ENCODE measurements around the gene CMBL. TPM values are rescaled to one million over a fixed set of nuclear protein-coding genes. Genes with fewer than 3 reads are reported as not detected.

Gene CMBL
- total RNA-seq, 2 donors from 2014 or later = 123 to 186 TPM

DNA sequence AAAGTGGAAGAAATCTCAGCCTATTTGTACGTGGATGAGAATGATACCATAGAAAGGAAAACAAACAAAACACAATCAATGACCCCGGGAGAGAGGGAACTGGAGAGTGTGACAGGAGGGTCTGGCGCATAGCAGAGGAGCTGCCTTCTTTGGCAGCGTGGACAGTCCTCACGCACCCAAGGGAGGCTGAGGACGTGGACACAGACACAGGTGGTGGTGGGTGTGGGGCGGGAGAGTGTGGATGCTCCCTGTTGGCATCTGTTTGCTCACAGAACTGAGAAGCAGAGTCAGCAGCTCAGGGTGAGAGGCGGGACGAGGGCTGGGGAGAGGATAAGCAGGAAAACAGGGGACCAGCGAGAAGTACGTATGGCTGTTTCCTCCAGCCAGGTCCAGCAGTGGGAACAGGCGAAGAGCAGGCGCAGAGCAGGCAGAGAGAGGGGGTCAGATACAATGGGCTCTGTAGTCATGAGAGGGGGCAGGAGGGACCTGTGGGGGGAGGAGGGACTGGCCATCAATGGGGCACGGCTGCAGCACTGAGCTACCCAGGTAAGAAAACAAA, 10.0 kb downstream of the CMBL start:
- Histone ChIP-seq H3K9ac (ENCODE audit: low read depth in 2 of 2, low read length in 2 of 2) (no peak overlapping the region), H3K27me3 (no peaks in the 10 kb centered on the region), H3K4me1 (no peaks in the 10 kb centered on the region), H3K36me3 (no peaks in the 10 kb centered on the region), H3K4me3 (no peak overlapping the region), H3K27ac (no peak overlapping the region), H3K9me3 (no peaks in the 10 kb centered on the region)
- DNase-seq = no peak
- TF ChIP-seq, protein P1, sequence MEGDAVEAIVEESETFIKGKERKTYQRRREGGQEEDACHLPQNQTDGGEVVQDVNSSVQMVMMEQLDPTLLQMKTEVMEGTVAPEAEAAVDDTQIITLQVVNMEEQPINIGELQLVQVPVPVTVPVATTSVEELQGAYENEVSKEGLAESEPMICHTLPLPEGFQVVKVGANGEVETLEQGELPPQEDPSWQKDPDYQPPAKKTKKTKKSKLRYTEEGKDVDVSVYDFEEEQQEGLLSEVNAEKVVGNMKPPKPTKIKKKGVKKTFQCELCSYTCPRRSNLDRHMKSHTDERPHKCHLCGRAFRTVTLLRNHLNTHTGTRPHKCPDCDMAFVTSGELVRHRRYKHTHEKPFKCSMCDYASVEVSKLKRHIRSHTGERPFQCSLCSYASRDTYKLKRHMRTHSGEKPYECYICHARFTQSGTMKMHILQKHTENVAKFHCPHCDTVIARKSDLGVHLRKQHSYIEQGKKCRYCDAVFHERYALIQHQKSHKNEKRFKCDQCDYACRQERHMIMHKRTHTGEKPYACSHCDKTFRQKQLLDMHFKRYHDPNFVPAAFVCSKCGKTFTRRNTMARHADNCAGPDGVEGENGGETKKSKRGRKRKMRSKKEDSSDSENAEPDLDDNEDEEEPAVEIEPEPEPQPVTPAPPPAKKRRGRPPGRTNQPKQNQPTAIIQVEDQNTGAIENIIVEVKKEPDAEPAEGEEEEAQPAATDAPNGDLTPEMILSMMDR (IDR thresholded peaks at IDR 0.05) = no peak
- intact Hi-C loops (cut with DNase I) = no loop called here

- Histone ChIP-seq H3K27me3 (no peaks in the 10 kb centered on the region), H3K4me1 (no peaks in the 10 kb centered on the region), H3K9ac (ENCODE audit: low read depth in 2 of 2, low read length in 2 of 2) (no peak overlapping the region), H3K4me3 (no peak overlapping the region), H3K27ac (no peak overlapping the region), H3K9me3 (no peaks in the 10 kb centered on the region), H3K36me3 (no peaks in the 10 kb centered on the region)
- intact Hi-C loops (cut with DNase I) = no loop called here
- TF ChIP-seq, protein P1 (IDR thresholded peaks at IDR 0.05) = no peak
- DNase-seq = no peak
These were observed 11.9 kb downstream of the CMBL start for GRCh38 chr5:10295619-10296326.

DNA sequence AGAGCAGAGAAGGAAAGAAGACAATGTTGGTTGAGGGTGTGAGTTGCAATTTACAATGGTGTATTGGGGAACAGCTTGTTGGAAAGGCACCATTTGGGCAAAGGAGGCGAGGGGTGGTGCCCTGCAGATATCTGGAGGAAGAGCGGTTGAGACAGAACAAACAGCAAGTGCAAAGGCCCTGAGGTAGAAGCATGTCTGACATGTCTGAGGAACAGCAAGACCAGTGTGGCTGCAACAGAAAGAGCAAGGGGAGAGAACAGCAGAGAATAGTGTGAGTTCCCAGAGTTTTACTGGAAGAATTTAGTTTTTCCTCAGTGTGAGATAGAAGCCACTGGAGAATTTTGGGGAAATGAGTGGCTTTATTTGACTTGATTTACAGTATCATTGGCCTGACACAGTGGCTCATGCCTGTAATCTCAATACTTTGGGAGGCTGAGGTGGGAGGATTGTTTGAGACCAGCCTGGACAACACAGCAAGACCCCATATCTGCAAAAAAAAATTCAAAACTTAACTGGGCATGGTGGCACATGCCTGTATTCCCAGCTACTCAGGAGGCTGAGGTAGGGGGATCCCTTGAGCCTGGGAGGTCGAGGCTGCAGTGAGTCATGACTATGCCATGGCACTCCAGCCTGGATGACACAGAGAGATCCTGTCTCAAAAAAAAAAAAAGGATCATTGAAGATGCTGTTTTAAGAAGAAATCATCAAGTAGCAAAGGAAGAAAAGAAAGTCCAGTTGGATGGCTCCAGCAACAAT, 13.6 kb downstream of the CMBL start:
- no peak overlapping the region for H3K9ac ChIP-seq (ENCODE audit: low read depth in 2 of 2, low read length in 2 of 2)
- no peak overlapping the region for H3K4me3 ChIP-seq
- TF ChIP-seq, protein P1 (IDR thresholded peaks at IDR 0.05) = no peak
- DNase-seq = no peak
- no peaks in the 10 kb centered on the region for H3K4me1 ChIP-seq
- no peak overlapping the region for H3K27ac ChIP-seq
- H3K9me3 ChIP-seq = no peaks in the 10 kb centered on the region
- no peaks in the 10 kb centered on the region for H3K27me3 ChIP-seq
- intact Hi-C loops (cut with DNase I) = no loop called here
- no peaks in the 10 kb centered on the region for H3K36me3 ChIP-seq

DNA sequence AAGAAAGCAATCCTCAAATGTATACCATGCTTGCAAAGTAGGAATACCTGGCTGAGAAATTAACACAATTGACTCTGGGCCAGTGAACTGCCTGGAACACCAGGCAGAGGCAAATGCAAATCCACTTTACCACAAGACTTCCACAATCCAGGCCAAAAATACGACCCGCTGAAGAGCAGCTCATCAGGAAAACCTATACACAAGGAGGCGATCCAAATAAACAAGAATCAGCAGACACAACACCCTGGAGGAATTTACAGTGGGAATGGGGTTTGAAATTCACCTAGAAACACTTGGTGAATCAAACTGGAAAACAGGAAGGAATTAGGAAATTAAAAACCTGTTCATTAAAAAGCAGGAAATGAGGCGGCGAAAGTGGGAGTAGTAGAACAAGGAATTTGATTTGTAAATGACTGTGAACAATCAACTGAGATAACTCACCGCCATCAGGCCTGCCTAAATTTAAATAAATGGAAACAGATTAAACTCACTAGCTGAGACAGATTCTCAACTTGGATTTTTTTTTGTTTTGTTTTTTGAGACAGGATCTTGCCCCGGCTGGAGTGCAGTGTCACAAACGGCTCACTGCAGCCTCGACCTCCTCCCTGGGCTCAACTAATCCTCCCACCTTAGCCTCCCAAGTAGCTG, 15.9 kb downstream of the CMBL start:
- Histone ChIP-seq H3K27ac (no peak overlapping the region), H3K4me1 (no peaks in the 10 kb centered on the region), H3K27me3 (no peaks in the 10 kb centered on the region), H3K4me3 (no peak overlapping the region), H3K9ac (ENCODE audit: low read depth in 2 of 2, low read length in 2 of 2) (no peak overlapping the region), H3K36me3 (no peaks in the 10 kb centered on the region), H3K9me3 (no peaks in the 10 kb centered on the region)
- intact Hi-C loops (cut with DNase I) = no loop called here
- TF ChIP-seq, protein P1 (IDR thresholded peaks at IDR 0.05) = no peak
- no peak for DNase-seq

GRCh38 chr5:10290438-10290837, 17.3 kb downstream of the CMBL start:
- DNase-seq = no peak
- H3K4me1 ChIP-seq = no peaks in the 10 kb centered on the region
- no peaks in the 10 kb centered on the region for H3K27me3 ChIP-seq
- no peak overlapping the region for H3K9ac ChIP-seq (ENCODE audit: low read depth in 2 of 2, low read length in 2 of 2)
- H3K27ac ChIP-seq = no peak overlapping the region
- no peak overlapping the region for H3K4me3 ChIP-seq
- no peaks in the 10 kb centered on the region for H3K36me3 ChIP-seq
- intact Hi-C loops (cut with DNase I) = no loop called here
- TF ChIP-seq, protein P1 (IDR thresholded peaks at IDR 0.05) = no peak
- no peaks in the 10 kb centered on the region for H3K9me3 ChIP-seq

All from colonic mucosa (tissue), 4 donors.